GM21526 (cell line): Measurements from ENCODE around the gene PCMTD2.

Experiments
- ATAC-seq: cut with Tn5 transposase; IDR thresholded peaks from one replicate; pipeline ENCODE4 v1.9.1; 2021; ENCODE audit warnings: moderate library complexity; ENCODE audit not compliant: unreplicated experiment, low FRiP score

Gene PCMTD2

DNA sequence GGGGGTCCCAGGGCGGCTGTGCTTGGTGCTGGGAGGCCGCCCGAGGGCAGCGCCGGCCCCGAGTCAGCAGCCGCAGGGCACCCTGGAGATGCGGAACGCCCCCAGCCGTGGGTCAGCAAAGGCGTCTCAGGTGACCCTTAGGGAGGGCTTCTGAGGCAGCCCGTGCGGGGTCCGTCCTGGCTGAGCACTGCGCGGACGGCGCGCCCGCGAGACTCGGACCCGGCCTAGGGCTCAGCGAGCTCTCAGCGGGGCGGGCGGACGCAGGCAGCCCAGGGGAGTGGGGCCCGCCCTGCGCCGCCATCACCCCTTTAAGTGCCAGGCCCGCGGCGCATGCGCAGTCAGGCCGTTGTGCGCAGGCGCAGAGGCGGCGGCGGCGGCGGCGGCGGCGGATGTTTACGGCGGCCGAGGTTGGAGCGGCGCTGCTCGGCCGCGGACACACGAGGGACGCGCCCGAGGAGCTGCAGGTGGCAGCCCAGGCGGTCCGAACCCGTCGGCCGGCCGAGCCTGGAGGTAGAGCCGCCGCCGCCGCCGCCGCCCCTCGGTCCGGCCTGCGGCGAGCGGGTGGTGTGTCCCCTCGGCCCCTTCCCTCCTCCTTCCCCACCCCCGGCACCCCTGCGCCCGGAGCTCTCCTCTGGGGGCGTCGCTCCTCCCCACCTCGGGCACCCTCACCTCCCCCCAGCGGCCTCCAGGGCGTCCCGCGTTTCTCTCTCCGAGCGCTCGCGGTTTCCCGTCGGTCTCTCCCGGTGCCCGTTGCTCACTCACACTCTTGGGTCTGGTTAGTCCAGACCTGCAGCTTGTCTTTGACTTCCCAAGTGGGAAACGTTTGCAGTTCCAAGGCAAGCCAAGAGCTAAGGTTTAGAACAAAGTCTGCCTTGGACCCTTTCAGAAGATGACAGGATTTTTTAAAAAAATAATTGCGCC, at the start of gene PCMTD2:
Gene PCMTD2 (plus strand): TSS at position 388 of the 921 bp plus-strand sequence. CDS start 4,218 bp downstream, outside the sequence.
- peak; percentile 74 for ATAC-seq

DNA sequence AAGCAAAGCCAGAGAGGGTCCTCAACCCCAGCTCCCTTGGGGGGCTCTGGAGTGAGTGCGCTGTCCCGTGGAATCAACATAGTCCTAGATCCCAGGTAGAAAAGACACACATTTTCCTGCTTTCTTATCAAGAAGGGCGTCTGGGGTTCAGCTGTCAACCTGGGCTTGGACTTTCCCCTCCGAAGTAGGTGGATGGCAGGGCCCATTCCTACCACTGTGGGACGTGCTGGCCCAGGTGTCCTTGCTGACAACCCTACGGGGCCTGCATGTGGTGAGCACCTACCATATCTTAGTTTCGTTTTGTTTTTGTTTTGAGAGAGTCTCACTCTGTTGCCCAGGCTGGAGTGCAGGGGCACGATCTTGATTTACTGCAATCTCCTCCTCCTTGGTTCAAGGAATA, 48.9 kb upstream of the PCMTD2 start:
- no peak for ATAC-seq

DNA sequence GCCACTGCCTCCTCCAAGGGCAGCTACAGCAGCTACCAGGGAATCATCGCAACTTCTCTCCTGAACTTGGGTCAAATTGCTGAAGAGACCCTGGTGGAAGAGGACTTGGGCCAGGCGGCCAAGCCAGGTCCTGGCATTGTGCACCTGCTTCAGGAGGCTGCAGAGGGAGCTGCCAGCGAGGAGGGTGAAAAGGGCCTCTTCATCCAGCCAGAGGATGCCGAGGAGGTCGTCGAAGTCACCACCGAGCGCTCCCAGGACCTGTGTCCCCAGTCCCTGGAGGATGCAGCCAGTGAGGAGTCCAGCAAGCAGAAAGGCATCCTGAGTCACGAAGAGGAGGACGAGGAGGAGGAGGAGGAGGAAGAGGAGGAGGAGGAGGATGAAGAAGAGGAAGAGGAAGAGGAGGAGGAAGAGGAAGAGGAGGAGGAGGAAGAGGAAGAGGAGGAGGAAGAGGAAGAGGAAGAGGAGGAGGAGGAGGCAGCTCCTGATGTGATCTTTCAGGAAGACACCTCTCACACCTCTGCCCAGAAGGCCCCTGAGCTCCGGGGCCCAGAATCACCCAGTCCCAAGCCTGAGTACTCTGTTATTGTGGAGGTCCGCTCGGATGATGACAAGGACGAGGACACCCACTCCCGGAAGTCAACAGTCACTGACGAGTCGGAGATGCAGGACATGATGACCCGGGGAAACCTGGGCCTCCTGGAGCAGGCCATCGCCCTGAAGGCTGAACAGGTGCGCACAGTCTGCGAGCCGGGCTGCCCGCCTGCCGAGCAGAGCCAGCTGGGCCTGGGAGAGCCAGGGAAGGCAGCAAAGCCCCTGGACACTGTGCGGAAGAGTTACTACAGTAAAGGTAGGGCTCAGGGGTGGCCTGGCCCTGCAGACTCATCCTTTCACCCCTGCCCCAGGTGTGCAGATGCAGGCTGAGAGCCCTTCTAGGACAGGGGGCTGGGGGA, 47.6 kb upstream of the PCMTD2 start:
- ATAC-seq: no peak

DNA sequence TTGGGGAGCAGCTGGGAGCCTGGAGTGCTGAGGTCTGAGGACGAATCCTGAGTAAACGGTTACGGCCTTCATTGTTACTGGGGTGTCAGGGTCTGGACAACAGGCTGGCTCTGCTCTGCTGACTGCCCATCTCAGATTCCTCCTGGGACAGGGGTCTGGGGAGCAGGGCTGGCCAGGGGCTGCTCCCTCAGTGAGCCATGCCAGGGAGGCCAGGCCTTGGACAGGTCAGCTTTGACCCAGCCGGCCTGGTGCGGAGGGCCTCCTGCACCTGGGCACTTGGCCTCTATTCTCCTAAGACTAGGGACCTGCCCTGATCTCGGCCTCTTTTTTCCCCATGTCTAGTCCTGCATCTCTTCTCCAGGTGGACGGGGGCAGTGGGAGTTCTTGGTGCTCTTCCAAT, 46.4 kb upstream of the PCMTD2 start:
- no peak for ATAC-seq

DNA sequence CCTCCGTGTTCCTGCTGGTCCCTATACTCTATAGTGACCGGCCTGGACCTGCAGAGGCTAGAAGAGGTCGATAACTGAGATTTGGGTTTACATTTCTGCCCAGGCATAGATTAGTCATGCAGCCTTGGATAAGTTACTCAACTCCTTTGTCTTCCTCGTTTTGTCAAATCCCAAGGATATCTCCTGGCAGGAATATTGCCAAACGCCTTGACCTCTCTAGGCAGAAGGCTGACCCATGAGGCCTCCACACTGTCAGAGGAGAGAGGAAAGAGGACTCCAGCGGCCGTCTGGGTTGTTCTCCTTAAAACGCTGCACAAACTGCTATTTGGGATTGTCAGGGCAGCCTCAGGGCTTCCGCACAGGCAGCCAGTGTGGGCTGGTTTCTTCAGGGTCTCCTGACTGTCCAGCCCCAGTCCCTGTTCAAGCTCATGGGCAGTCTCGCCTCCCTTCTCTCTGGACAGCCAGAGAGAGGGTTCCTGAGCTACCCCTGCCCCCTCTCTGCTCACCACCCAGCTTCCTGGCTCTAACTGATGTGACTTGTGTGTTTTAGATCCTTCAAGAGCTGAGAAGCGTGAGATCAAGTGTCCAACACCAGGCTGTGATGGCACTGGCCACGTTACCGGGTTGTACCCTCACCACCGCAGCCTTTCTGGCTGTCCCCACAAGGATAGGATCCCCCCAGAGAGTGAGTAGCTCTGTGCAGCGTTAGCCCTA, 44.7 kb upstream of the PCMTD2 start:
- no peak for ATAC-seq

DNA sequence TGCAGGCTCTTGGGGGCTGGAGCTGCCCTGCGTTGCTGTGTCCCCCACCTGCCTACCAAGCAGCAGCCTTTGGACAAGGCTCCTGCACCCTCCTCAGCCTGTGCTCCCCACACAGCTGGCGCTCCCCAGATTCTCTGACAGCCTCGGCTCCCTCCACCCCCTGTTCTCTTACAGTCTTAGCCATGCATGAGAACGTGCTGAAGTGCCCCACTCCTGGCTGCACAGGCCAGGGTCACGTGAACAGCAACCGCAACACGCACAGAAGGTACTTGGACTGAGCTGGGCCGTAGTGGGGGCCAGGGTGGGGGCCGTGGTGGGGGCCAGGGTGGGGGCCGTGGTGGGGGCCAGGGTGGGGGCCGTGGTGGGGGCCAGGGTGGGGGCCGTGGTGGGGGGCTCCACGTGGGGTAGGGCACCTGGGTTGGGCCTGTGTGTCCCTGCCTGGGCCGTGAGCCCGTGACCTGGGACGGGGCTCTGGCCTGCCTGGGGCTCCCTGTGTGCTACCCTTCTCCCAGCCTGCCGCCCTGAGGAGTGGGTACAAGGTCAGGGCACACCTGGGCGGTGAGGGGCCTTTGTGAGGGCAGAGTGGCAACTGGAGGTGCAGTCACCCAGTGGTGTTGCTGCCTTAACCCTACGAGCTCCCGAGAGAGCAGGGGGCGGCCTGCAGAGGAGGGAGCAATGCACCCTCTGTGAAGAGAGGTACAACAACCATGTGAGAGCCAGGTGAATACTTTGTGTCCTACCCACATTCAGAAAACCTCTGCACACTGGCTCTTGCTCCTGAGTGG, 43.5 kb upstream of the PCMTD2 start:
- ATAC-seq: no peak

DNA sequence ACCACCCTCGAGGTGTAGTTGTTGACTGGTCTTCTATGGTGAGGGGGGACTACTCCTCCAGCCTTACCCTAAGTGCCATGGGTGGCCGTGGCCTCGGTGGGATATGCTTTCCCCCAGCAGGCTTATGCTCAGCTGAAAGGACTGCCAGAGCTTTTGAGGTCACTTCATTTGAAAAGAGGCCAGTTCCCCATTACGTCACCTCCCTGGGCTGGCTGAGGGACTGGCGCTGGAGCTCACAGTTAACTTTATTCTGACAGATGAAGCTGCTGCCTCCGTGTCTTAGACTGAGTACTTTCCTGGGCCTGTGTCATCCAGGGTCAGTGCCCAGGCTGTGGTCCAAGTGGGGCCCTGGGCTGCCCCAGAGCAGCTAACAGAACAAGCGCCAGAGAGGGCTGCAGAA, 42.8 kb upstream of the PCMTD2 start:
- no peak for ATAC-seq

DNA sequence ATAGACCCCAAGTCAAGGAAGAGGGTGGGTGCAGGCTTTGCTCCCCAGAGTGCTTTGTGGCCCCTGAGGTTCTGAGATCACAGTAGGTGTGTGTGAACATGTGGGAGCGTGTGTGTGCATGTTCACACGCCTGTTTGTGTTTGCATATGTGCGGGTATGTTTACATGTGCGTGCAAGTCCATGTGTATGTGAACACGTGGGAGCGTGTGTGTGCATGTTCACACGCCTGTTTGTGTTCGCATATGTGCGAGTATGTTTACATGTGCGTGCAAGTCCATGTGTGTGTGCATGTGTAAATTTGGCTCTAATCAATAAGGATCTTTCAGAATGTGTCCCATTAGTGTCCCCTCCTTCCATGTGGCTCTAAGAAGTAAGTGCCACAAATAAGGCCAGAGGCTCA, 41.4 kb upstream of the PCMTD2 start:
- no peak for ATAC-seq

DNA sequence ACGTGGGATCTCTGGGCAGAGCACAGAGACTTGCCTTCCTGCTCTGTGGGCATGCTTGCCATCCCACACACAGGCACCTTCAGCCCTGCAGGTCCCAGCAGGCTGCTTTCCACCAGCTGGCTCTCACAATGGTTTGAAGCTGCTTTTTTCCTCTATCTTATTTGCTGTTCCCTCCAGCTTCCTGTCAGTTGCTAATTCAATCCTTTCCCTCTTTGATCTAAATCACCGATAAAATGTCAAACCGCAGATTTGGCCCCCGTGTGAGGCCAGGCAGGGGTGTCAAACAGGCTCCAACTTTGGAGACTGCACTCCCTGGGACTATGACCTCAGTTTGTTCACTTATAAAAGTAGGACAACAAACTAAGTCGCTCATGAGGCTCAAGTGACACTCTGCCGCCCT, 40.6 kb upstream of the PCMTD2 start:
- no peak for ATAC-seq

DNA sequence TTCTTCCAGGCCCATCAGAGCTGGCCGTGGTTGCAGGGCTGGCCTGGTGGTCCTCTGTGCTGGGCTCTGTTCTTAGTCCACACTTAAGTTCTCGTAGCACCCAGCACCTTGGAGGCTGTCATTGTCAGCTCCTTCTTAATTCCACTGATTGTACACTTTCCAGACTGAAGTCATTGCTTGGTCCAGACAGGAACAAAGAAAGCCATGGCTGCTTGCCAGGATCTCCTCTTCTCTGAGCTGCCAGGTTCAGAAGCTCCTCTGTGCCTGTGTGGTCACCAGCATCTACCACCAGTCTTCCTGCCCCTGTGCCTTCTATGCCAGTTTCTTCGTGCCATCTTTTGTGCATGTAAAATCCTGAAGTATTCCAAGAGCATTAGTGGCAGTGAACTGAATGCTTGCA, 39.5 kb upstream of the PCMTD2 start:
- no peak for ATAC-seq

DNA sequence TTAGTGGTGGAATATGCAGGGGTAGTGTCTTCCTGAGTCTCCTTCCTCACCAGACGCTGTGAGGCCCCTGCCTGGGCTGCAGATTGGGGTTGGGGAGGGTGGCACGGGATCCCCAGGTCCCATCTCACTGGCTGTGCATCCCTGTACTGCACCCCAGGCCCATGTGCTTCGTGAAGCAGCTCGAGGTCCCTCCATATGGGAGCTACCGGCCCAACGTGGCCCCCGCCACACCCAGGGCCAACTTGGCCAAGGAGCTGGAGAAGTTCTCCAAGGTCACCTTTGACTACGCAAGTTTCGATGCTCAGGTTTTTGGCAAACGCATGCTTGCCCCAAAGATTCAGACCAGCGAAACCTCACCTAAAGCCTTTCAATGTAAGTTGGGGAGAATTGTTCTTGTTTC, 38.6 kb upstream of the PCMTD2 start:
- ATAC-seq: no peak

DNA sequence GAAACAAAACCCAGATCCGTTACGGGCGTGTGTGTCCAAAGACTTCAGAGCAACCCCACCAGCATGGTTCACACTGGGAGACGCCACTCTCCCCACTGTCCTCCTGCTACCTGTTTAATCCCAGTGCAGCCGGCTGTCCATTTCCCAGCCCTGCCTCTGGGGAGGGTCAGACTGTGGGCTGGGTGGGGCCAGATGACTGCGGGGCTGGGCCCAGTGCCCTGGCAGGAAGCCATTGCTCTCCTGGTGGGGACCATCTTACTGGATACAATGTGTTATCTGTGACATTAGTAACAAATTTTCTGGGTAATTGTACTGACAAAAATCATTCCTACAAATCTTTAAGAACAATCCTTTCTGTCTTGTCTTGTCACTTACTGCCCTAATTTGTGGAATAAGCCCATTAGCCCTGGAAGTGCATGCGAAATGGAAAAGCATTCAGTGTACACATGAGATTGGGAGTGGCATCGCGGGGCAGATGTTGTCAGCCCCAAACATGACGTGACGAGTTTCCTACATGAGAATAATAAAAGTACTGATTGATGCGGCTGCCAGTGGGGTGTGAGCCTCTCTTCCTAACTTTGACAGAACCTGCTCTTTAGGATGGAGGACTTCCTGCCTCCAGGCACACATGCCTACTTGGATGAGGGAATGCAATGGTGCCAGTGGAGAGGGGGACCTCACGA, 37.9 kb upstream of the PCMTD2 start:
- ATAC-seq: no peak

DNA sequence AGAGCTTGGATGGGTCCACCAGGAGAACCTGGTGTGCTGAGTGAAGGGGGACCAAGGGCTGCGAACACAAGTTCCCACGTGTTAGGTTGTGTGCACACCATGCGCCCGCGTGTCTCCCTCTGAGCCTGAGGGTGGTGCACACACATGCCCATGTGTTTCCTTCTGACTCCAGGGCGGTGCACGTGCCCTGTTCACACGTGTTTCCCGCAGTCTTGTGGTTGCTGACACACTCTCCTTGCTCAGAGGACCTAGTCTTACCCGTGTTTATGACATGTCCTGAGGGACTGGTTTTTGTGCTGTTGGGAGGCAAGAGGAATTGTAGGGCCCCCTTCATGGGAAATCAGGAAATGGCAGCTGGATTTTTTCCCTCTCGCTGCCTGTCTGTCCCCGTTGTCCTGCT, 36.3 kb upstream of the PCMTD2 start:
- no peak for ATAC-seq

DNA sequence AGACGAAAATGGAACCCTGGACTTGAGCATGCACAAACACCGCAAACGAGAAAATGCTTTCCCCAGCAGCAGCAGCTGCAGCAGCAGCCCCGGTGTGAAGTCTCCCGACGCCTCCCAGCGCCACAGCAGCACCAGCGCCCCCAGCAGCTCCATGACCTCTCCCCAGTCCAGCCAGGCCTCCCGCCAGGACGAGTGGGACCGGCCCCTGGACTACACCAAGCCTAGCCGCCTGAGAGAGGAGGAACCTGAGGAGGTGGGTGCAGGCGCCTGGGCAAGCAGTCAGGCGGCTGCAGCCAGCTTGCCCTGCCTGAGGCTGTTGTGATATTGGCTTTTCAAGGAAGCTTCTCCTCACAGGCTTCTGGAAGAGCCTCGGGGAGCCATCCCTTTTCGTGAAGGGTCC, 35.8 kb upstream of the PCMTD2 start:
- no peak for ATAC-seq

DNA sequence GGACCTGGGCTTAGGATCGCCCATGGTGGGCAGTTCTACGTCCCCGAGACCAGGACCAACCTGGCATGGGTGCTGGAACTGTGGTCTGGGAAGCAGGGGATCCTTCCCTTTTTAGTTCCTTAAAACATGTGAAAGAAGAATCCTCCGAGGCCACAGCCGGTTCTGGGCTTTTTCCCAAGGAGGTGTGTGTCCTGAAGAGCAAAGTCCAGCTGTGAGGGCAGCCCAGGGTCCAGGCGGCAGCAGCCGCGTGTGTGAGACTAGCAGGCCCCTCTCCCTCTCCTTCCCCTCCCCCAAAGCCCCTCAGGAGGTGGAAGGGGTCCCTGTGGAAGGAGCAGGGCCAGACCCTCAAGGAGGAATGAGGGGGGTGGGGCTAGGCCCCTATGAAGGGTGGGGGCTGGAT, 35.1 kb upstream of the PCMTD2 start:
- ATAC-seq: no peak

DNA sequence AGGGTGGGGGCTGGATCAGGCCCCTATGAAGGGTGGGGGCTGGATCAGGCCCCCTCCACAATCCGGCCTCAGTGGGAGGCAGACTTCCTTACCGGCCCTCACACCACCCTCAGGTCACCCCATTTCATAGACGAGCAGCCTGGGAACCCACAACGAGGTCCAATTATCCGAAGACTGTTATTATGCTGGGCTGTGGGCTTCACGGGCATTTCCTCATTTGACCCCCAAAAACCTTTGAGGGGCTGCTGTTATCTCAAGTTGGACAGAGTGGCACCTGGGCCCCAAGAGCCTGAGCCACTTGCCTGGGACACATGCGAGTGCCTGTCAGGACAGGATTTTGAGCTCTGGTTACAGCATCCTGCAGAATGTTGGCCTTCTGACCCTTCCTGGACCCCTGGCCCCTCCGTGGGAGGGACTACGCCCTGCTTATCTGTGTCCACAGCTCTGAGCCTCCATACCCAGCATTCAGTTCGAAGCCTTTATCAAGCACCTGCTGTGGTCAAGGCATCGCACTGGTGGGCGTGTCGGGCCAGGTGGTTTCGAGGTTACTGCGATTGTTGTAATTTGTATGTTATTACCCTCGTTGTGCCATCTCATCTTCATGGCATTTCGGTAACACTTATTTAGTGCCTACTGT, 34.5 kb upstream of the PCMTD2 start:
- ATAC-seq: no peak

DNA sequence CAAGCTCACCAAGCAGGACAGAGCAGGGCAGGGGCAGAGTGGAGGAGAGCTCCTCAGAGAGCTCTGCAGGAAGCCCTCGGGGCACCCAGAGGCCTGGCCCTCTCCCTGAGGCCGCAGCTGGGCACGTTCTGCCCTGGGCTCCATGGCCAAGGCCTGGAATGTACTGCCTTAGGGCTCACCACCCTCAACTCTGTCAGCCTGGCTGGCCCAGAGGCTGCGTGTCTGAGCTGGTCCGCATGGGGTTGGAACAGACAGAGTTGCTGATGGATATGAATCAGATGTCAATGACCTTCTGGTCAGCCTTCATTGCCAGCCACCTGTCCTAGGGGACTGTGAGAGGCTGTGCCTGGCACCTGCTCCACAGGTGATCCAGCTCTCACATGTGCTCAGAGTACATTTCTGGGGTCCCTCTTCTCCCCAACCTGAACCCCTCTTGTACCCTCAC, 33.2 kb upstream of the PCMTD2 start:
- no peak for ATAC-seq

DNA sequence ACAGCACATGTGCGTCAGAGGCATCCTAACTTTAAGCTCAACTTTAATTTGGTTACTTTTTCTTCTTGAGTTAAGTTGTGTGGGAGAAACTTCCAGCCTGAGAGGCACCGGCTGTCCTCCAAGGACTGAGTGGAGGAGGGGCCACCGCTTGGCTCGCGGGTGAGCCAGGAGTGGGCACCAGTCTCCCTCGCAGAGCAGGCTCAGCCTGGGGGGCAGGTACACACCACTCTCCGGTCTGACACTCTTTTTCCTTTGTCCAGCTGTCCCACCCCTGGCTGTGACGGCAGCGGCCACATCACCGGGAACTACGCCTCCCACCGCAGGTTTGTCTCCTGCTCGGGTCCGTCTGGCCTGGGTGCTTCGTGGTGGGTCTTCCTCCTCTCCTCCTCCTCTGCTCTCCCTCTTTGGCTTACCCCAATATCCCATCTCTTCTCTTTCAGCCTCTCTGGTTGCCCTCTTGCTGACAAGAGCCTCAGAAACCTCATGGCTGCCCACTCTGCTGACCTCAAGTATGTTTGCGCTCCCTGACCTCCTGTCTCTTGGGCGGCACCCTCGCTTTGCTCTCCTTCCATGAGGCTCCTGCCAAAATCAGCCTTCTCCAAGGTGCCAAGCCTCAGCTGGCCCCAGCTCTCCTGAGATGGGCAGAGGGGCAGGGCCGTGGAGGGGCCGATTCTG, 32.6 kb upstream of the PCMTD2 start:
- ATAC-seq: no peak
